ENCODE data around the gene HIVEP2. TPM values are rescaled to one million over a fixed set of nuclear protein-coding genes. Genes with fewer than 3 reads are reported as not detected.

Gene HIVEP2
- total and polyA plus RNA-seq, 2 experiments from 2014 or later = 8.3 to 21.0 TPM

GRCh38 chr6:142722841-142723240 is 222.1 kb downstream of the HIVEP2 start:
- 87 to 88% methylated on average over 3 of the region's 3 CpGs for WGBS, 2 experiments (ENCODE audit: low coverage in 1 of 2, low lambda C conversion rate in 2 of 2, missing lambda C conversion rate in 2 of 2)
- H2AFZ ChIP-seq = no peak overlapping the region
- H3K4me2 ChIP-seq (ENCODE audit: unreplicated experiment) = no peak overlapping the region
- H3K9ac ChIP-seq = no peak overlapping the region
- H3K79me2 ChIP-seq (ENCODE audit: insufficient read depth) = no peaks in the 10 kb centered on the region
- H3F3A ChIP-seq (ENCODE audit: insufficient read depth) = no peaks in the 10 kb centered on the region
- TF ChIP-seq EZH2phosphoT487 (IDR thresholded peaks at IDR 0.05; ENCODE audit: insufficient read depth, low read depth) = no peak
- TF ChIP-seq EZH2 (IDR thresholded peaks at IDR 0.05; ENCODE audit: insufficient read depth, poor library complexity, severe bottlenecking) = no peak
- H3K36me3 ChIP-seq (ENCODE audit: low read depth) = no peaks in the 10 kb centered on the region
- no peaks in the 10 kb centered on the region for H4K20me1 ChIP-seq (ENCODE audit: insufficient read depth)
- H3K27ac ChIP-seq = no peak overlapping the region
- DNase-seq = no peak
- H3K9me2 ChIP-seq (ENCODE audit: insufficient read depth) = no peaks in the 10 kb centered on the region
- H3K4me3 ChIP-seq = no peak overlapping the region
- peaks cover 5% of the 10 kb centered on the region; the same call in 1 of the 2 replicates for H3K4me1 ChIP-seq (ENCODE audit: insufficient read depth)
- in situ Hi-C loops (cut with MboI) = no loop called here
- H3K27me3 ChIP-seq (replicated peaks; ENCODE audit: insufficient read depth) = no peaks in the 10 kb centered on the region
- H3K9me3 ChIP-seq (ENCODE audit: low read depth) = no peaks in the 10 kb centered on the region

GRCh38 chr6:142722012-142722411 is 223.0 kb downstream of the HIVEP2 start:
- no peaks in the 10 kb centered on the region for H3K27me3 ChIP-seq (replicated peaks; ENCODE audit: insufficient read depth)
- no peaks in the 10 kb centered on the region for H3K36me3 ChIP-seq (ENCODE audit: low read depth)
- H3K79me2 ChIP-seq (ENCODE audit: insufficient read depth) = no peaks in the 10 kb centered on the region
- no peaks in the 10 kb centered on the region for H3F3A ChIP-seq (ENCODE audit: insufficient read depth)
- H3K9ac ChIP-seq = no peak overlapping the region
- in situ Hi-C loops (cut with MboI) = no loop called here
- no peak for DNase-seq
- no peak overlapping the region for H3K27ac ChIP-seq
- TF ChIP-seq EZH2phosphoT487 (IDR thresholded peaks at IDR 0.05; ENCODE audit: insufficient read depth, low read depth) (no peak), EZH2 (IDR thresholded peaks at IDR 0.05; ENCODE audit: insufficient read depth, poor library complexity, severe bottlenecking) (no peak)
- H3K4me1 ChIP-seq (ENCODE audit: insufficient read depth) = peaks cover 5% of the 10 kb centered on the region; the same call in 1 of the 2 replicates
- no peaks in the 10 kb centered on the region for H4K20me1 ChIP-seq (ENCODE audit: insufficient read depth)
- H3K9me2 ChIP-seq (ENCODE audit: insufficient read depth) = no peaks in the 10 kb centered on the region
- no peaks in the 10 kb centered on the region for H3K9me3 ChIP-seq (ENCODE audit: low read depth)
- 87 to 94% methylated on average over 3 of the region's 3 CpGs for WGBS, 2 experiments (ENCODE audit: low coverage in 1 of 2, low lambda C conversion rate in 2 of 2, missing lambda C conversion rate in 2 of 2)
- H2AFZ ChIP-seq = no peak overlapping the region
- no peak overlapping the region for H3K4me3 ChIP-seq
- H3K4me2 ChIP-seq (ENCODE audit: unreplicated experiment) = no peak overlapping the region

GRCh38 chr6:142721215-142721920 is 223.6 kb downstream of the HIVEP2 start:
- H3K4me3 ChIP-seq = no peak overlapping the region
- no peaks in the 10 kb centered on the region for H3K9me3 ChIP-seq (ENCODE audit: low read depth)
- no peaks in the 10 kb centered on the region for H3K79me2 ChIP-seq (ENCODE audit: insufficient read depth)
- in situ Hi-C loops (cut with MboI) = no loop called here
- no peak overlapping the region for H2AFZ ChIP-seq
- TF ChIP-seq EZH2phosphoT487 (IDR thresholded peaks at IDR 0.05; ENCODE audit: insufficient read depth, low read depth) = no peak
- no peak for TF ChIP-seq EZH2 (IDR thresholded peaks at IDR 0.05; ENCODE audit: insufficient read depth, poor library complexity, severe bottlenecking)
- no peak overlapping the region for H3K27ac ChIP-seq
- no peaks in the 10 kb centered on the region for H3K27me3 ChIP-seq (replicated peaks; ENCODE audit: insufficient read depth)
- H3K36me3 ChIP-seq (ENCODE audit: low read depth) = no peaks in the 10 kb centered on the region
- H3K4me1 ChIP-seq (ENCODE audit: insufficient read depth) = no peaks in the 10 kb centered on the region
- H3K4me2 ChIP-seq (ENCODE audit: unreplicated experiment) = no peak overlapping the region
- no peak overlapping the region for H3K9ac ChIP-seq
- no peaks in the 10 kb centered on the region for H4K20me1 ChIP-seq (ENCODE audit: insufficient read depth)
- DNase-seq = no peak
- 80 to 84% methylated on average over 5 of the region's 5 CpGs for WGBS, 2 experiments (ENCODE audit: low coverage in 1 of 2, low lambda C conversion rate in 2 of 2, missing lambda C conversion rate in 2 of 2)
- no peaks in the 10 kb centered on the region for H3K9me2 ChIP-seq (ENCODE audit: insufficient read depth)
- no peaks in the 10 kb centered on the region for H3F3A ChIP-seq (ENCODE audit: insufficient read depth)

DNA sequence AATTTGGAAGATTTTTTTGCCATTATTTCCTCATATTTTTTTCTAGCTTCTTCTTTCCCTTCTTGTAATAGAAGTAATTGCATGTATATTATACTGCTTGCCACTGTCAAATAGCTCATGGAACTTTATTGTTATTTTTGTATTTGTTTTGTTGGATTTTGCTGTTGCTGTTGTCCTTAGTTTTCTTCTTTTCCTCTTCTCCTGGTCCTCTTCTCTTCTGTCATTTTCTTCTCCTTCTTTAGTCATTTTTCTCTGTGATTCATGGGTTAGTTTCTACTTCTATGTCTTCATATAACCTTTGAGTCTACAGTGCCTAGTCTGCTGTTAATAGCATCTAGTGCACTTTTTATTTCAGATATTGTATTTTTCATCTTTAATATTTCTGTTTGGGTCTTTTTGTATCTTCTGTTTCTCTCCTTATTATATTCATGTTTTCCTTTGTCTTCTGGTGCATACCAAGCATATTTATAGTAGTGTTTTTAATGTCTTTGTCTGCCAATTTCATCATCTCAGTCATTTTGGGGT is 226.2 kb downstream of the HIVEP2 start:
- Histone ChIP-seq H3K4me3 (no peak overlapping the region), H2AFZ (no peak overlapping the region), H3K4me2 (ENCODE audit: unreplicated experiment) (no peak overlapping the region), H3F3A (ENCODE audit: insufficient read depth) (no peaks in the 10 kb centered on the region), H3K36me3 (ENCODE audit: low read depth) (no peaks in the 10 kb centered on the region), H3K9me3 (ENCODE audit: low read depth) (no peaks in the 10 kb centered on the region), H4K20me1 (ENCODE audit: insufficient read depth) (no peaks in the 10 kb centered on the region), H3K9ac (no peak overlapping the region), H3K27me3 (replicated peaks; ENCODE audit: insufficient read depth) (no peaks in the 10 kb centered on the region), H3K79me2 (ENCODE audit: insufficient read depth) (no peaks in the 10 kb centered on the region), H3K4me1 (ENCODE audit: insufficient read depth) (no peaks in the 10 kb centered on the region), H3K27ac (no peak overlapping the region), H3K9me2 (ENCODE audit: insufficient read depth) (no peaks in the 10 kb centered on the region)
- no peak for DNase-seq
- no peak for TF ChIP-seq EZH2phosphoT487 (IDR thresholded peaks at IDR 0.05; ENCODE audit: insufficient read depth, low read depth)
- TF ChIP-seq EZH2 (IDR thresholded peaks at IDR 0.05; ENCODE audit: insufficient read depth, poor library complexity, severe bottlenecking) = no peak
- in situ Hi-C loops (cut with MboI) = no loop called here
